HepG2 (cell line): ENCODE data around the gene ANKZF1. TPM values are rescaled to one million over a fixed set of nuclear protein-coding genes. Genes with fewer than 3 reads are reported as not detected.
A peak's percentile ranks its signal among the peaks of the same experiment; 100 is the strongest.

Experiments
- ELF4 ChIP-seq: sonication (generic); formaldehyde crosslinking; IDR thresholded peaks from 2 replicates; pipeline ENCODE4 v1.5.0; 2020; ENCODE audit warnings: missing genetic modification reagents, mild to moderate bottlenecking, moderate library complexity, borderline replicate concordance
- GABPA ChIP-seq, 2 experiments: IDR thresholded peaks; 2 replicates each; pipeline ENCODE4 v1.6.1; 2011 to 2016; ENCODE audit warnings: low read depth in 2 of 2, low read length in 1 of 2, missing biosample characterization in 1 of 2, missing genetic modification characterization in 1 of 2
- IRX3 ChIP-seq: sonication (generic); formaldehyde crosslinking; IDR thresholded peaks from 2 replicates; pipeline ENCODE4 v1.8.1; 2023; ENCODE audit warnings: mild to moderate bottlenecking, low read depth, missing genetic modification reagents, borderline replicate concordance
- PRPF4 ChIP-seq: fragments of 200-400 bp; formaldehyde crosslinking; IDR thresholded peaks from 2 replicates; pipeline ENCODE4 v1.6.1; 2016; ENCODE audit warnings: low read length, low read depth; ENCODE audit not compliant: poor library complexity, severe bottlenecking
- SSRP1 ChIP-seq: IDR thresholded peaks from 2 replicates; pipeline ENCODE4 v1.6.1; 2016; ENCODE audit warnings: control low read depth
- THAP7 ChIP-seq: sonication (generic); formaldehyde crosslinking; IDR thresholded peaks from 2 replicates; pipeline ENCODE4 v1.8.1; 2023; ENCODE audit warnings: mild to moderate bottlenecking, missing genetic modification reagents
- THAP9 ChIP-seq: sonication (generic); formaldehyde crosslinking; IDR thresholded peaks from 2 replicates; pipeline ENCODE4; 2020; ENCODE audit warnings: missing genetic modification reagents, mild to moderate bottlenecking, borderline replicate concordance
- ZFAT ChIP-seq: sonication (generic); formaldehyde crosslinking; conservative IDR thresholded peaks from 2 replicates; pipeline ENCODE4 v1.8.1; 2023; ENCODE audit warnings: missing genetic modification reagents, inconsistent platforms
- ZNF3 ChIP-seq: IDR thresholded peaks from 2 replicates; pipeline ENCODE4 v1.7.0; 2017; ENCODE audit warnings: inconsistent platforms
- ZNF30 ChIP-seq: sonication (generic); formaldehyde crosslinking; IDR thresholded peaks from 2 replicates; pipeline ENCODE4 v1.5.0; 2020; ENCODE audit warnings: mild to moderate bottlenecking, missing genetic modification reagents
- ZNF318 ChIP-seq: sonication (generic); formaldehyde crosslinking; IDR thresholded peaks from 2 replicates; pipeline ENCODE4 v1.4.0; 2020; ENCODE audit warnings: mild to moderate bottlenecking, missing genetic modification reagents
- ZNF430 ChIP-seq: sonication (generic); formaldehyde crosslinking; IDR thresholded peaks from 2 replicates; pipeline ENCODE4 v1.9.0; 2021; ENCODE audit warnings: mild to moderate bottlenecking, missing genetic modification reagents
- ZNF503 ChIP-seq: sonication (generic); formaldehyde crosslinking; IDR thresholded peaks from 2 replicates; pipeline ENCODE4 v1.4.0; 2020; ENCODE audit warnings: missing genetic modification reagents
- ZNF546 ChIP-seq: sonication (generic); formaldehyde crosslinking; conservative IDR thresholded peaks from 2 replicates; pipeline ENCODE4 v1.8.1; 2023; ENCODE audit warnings: mild to moderate bottlenecking, missing genetic modification reagents
- ZNF879 ChIP-seq: sonication (generic); formaldehyde crosslinking; IDR thresholded peaks from 2 replicates; pipeline ENCODE4 v1.8.1; 2023; ENCODE audit warnings: missing genetic modification reagents
- polyA plus RNA-seq, 8 experiments: library from polyadenylated mRNA; depleted of rRNA in 3 of 8; stranded (reverse) in 7 of 8; unstranded in 1 of 8; fragments of >200 nt; fragmentation: Illumina TruSeq in 4 of 8; extraction: Trizol in 4 of 8; gene quantifications; 2 replicates each; pipeline versions ENCODE4 v1.2.1 to v1.2.3, GENCODE V29; 2011 to 2016; ENCODE audit warnings: low read depth in 4 of 8, missing spikeins in 1 of 8, mixed read lengths in 1 of 8; ENCODE audit not compliant: insufficient read depth in 1 of 8
- total RNA-seq, 5 experiments: library from RNA; depleted of rRNA; stranded (reverse); fragments of >200 nt; fragmentation: Illumina TruSeq; extraction: Trizol; gene quantifications; 2 replicates each; pipeline ENCODE4 v1.2.3, GENCODE V29; 2016; ENCODE audit warnings: low read depth in 1 of 5

The ANKZF1 gene
- total and polyA plus RNA-seq, 2 of the 13 experiments (the other 11 are each of a cell fraction or from before 2014, with no cell fraction given) = 25.3 to 128 TPM

GRCh38 chr2:219245148-219245898, 15.7 kb downstream of the ANKZF1 start, which contains the start of the genes GLB1L and STK16 (continued):
- TF ChIP-seq THAP9 (CRISPR knock-in tag) (peak; percentile 93; the same call in 1 of the 2 replicates), ZNF879 (CRISPR knock-in tag) (no peak), SSRP1 (CRISPR knock-in tag) (peak; percentile 91), PRPF4 (no peak), GABPA (IDR thresholded peaks at IDR 0.05; ENCODE audit: low read depth, low read length) (no peak), GABPA (CRISPR knock-in tag; IDR thresholded peaks at IDR 0.05; ENCODE audit: low read depth) (peak; percentile 99), ZFAT (CRISPR knock-in tag) (no peak), ZNF3 (CRISPR knock-in tag) (0 out of 2 replicates have a peak, but pooled peaks have one; percentile 19), ZNF30 (CRISPR knock-in tag) (no peak), ELF4 (CRISPR knock-in tag) (no peak), THAP7 (peak; percentile 87), IRX3 (CRISPR knock-in tag) (no peak), ZNF318 (CRISPR knock-in tag) (peak; percentile 95), ZNF430 (peak; percentile 91), ZNF503 (peak; percentile 64; the same call in 1 of the 2 replicates), ZNF546 (CRISPR knock-in tag) (peak; percentile 65; the same call in 1 of the 2 replicates)
